Muscle layer of duodenum (tissue), 2 donors: Measurements from ENCODE around the gene CAVIN4.

Experiments
- H3K27ac ChIP-seq: one replicate; pipeline ENCODE4 v1.7.0; 2013; ENCODE audit warnings: mild to moderate bottlenecking, low read length
- H3K27me3 ChIP-seq: one replicate; pipeline ENCODE4 v1.7.0; 2013; ENCODE audit warnings: low read depth, mild to moderate bottlenecking, control low read depth, low read length
- H3K36me3 ChIP-seq, 2 donors: one replicate each; pipeline ENCODE4 v1.7.0; 2013; ENCODE audit warnings: low read length in 2 of 2, control low read depth in 1 of 2, mild to moderate bottlenecking in 1 of 2; ENCODE audit not compliant: insufficient read depth in 2 of 2, control insufficient read depth in 1 of 2
- H3K4me1 ChIP-seq, 2 donors: one replicate each; pipeline ENCODE4 v1.7.0; 2013; ENCODE audit warnings: low read length in 2 of 2, mild to moderate bottlenecking in 2 of 2, control low read depth in 1 of 2, moderate library complexity in 1 of 2; ENCODE audit not compliant: insufficient read depth in 2 of 2, control insufficient read depth in 1 of 2
- H3K4me3 ChIP-seq, 2 donors: one replicate each; pipeline ENCODE4 v1.7.0; 2013; ENCODE audit warnings: low read length in 2 of 2, low read depth in 1 of 2, mild to moderate bottlenecking in 1 of 2
- H3K9me3 ChIP-seq, 2 donors: one replicate each; pipeline ENCODE4 v1.7.0; 2013; ENCODE audit warnings: low read length in 2 of 2, control low read depth in 1 of 2, mild to moderate bottlenecking in 1 of 2; ENCODE audit not compliant: control insufficient read depth in 1 of 2
- donor health status: healthy.

CAVIN4 gene

DNA sequence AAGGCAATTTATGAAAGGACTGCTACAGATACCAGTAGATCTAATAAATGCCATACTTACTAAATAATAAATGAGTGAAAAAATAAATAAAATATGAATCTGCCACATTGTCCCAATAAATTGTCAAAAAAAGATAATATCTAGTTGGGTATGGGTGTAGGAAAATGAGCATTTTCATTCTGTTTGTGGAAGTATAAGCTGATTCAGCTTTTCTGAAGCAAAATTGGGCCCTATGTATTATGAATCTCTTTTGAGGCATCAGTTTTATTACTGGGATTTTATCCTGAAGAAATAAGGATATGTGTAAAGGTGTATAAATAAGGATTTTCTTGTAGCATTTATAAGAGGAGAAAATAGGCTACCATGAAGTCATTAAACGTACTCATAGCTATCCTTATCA, 46.1 kb downstream of the CAVIN4 start:
- no peaks in the 10 kb centered on the region for H3K36me3 ChIP-seq
- no peaks in the 10 kb centered on the region for H3K4me1 ChIP-seq
- peaks cover 0 to 3% of the 10 kb centered on the region in 2 donors for H3K9me3 ChIP-seq
- no peaks in the 10 kb centered on the region for H3K27me3 ChIP-seq
- H3K27ac ChIP-seq: no peak overlapping the region
- no peak overlapping the region for H3K4me3 ChIP-seq

DNA sequence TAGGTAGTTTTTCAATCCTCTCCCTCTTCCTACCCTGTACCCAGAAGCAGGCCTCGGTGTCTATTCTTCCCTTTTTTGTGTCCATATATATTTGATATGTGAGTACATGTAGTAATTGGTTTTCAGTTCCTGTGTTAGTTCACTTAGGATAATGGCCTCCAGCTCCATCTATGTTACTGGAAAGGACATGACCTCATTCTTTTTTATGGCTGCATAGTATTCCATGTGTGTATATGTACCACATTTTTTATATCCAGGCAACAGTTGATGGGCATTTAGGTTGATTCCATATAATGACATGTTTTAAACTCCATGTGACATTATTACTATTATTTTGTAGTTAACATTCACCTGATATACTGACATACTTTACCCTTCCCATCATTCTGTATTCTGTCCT, 49.1 kb downstream of the CAVIN4 start:
- no peaks in the 10 kb centered on the region for H3K4me1 ChIP-seq
- H3K27ac ChIP-seq: no peak overlapping the region
- H3K27me3 ChIP-seq: no peaks in the 10 kb centered on the region
- H3K9me3 ChIP-seq: peaks cover 0 to 3% of the 10 kb centered on the region in 2 donors
- H3K36me3 ChIP-seq: no peaks in the 10 kb centered on the region
- no peak overlapping the region for H3K4me3 ChIP-seq

DNA sequence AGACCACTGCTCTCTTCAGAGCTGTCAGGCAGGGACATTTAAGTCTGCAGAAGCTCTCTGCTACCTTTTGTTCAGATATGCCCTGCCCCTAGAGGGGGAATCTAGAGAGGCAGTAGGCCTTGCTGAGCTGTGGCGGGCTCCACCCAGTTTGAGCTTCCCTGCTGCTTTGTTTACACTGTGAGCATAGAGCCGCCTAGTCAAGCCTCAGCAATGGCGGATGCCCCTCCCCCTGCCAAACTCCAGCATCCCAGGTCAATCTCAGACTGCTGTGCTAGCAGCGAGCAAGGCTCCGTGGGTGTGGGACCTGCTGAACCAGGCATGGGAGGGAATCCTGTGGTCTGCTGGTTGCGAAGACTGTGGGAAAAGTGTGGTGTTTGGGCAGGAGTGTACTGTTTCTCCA, 59.9 kb downstream of the CAVIN4 start:
- no peaks in the 10 kb centered on the region for H3K27me3 ChIP-seq
- no peak overlapping the region for H3K27ac ChIP-seq
- no peaks in the 10 kb centered on the region for H3K9me3 ChIP-seq
- no peak overlapping the region for H3K4me3 ChIP-seq
- no peaks in the 10 kb centered on the region for H3K36me3 ChIP-seq
- H3K4me1 ChIP-seq: no peaks in the 10 kb centered on the region
